ENCODE data around the gene ASXL1.
"Not testable (repeated sequence)": the region's sequence is repeated elsewhere in the genome, so short reads cannot be mapped to it uniquely, and the experiment has no call there.

ASXL1 gene

DNA sequence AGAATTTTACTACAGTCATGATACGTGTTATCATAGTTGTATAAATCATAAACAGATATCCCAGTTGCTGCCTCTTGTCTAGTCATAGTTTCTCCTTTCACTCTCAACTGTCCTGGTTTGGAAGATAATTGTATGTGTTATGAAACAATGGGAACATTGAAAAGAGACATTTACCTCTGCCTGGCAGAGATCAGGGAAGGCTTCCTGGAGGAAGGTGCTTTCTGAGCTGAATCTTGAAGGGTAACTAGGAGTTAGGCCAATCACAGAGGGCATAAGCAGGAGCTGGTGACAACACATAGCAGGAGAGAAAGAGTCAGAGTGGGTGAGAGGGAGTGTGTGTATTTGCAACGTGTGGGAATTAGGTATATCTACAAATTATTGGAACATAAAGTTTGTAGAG lies 5.4 kb downstream of the ASXL1 start:
- DNase-seq = no peak

- DNase-seq = no peak
These were observed 6.5 kb downstream of the ASXL1 start for GRCh38 chr20:32364554-32365208.

DNA sequence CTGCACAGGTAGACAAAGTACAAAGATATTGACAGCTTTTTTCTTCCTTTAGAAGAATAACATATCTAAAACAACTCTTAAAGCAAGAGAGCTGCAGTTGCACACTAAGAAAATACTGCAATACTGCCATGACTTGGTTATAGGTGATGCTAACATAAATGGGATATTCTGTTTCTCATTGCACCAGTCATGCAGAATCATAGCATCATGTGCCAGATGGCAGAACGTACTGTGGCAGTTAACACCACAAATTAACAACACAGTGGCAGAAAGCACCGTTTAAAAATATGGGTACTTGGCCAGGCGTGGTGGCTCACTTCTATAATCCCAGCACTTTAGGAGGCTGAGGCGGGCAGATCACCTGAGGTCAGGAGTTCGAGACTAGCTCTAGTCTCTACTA lies 7.4 kb downstream of the ASXL1 start:
- no peak for DNase-seq

DNA sequence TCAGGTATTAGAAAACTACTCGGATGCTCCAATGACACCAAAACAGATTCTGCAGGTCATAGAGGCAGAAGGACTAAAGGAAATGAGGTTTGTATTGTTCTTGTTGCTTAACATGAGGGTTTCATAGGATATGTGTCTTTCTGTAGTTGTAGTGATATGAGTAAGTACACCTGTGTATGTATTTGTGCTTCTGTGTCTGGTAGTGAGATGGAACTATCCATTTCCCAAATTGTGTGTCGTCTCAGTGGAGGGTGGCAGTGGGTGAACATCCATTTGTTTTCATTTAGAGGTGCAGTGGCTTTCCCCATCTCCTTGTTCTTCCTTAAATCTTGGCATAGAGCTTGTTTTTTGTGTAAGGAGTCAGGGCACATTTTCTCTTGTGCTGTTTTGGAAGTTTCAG lies 8.2 kb downstream of the ASXL1 start:
- DNase-seq = no peak

DNA sequence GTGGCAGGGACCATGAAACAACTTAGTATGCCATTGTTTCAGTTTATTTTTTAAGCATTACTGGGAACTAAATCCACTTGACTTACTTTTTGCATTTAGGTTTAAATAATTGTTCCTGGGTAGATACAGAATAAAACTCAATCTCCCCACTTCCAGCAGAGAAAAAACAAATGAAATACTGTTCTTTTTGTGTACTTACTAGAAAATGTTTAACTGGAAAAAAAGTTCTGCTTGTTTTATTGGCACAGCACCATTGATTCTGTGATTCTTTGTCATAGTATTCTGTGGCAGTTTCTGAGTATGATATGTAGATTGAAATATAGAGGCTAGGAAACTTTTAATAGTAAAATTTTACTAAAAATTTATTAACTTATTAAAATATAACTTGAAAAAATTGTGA lies 10.2 kb downstream of the ASXL1 start:
- DNase-seq = no peak

DNA sequence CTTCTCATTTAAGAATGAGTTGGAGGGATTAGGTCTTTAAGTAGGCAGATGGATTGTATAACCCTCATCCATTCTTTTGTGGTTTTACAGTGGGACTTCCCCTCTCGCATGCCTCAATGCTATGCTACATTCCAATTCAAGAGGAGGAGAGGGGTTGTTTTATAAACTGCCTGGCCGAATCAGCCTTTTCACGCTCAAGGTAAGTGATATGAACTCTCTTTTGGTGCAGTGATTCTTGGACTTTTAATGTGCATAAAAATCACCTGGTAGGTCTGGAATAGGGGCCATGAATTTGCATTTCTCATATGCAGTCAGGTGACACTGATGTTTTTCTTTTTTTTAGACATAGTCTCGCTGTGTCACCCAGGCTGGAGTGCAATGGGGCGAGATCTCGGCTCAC lies 10.8 kb downstream of the ASXL1 start:
- DNase-seq = no peak

GRCh38 chr20:32370897-32371296 lies 12.8 kb downstream of the ASXL1 start:
- no peak for DNase-seq

DNA sequence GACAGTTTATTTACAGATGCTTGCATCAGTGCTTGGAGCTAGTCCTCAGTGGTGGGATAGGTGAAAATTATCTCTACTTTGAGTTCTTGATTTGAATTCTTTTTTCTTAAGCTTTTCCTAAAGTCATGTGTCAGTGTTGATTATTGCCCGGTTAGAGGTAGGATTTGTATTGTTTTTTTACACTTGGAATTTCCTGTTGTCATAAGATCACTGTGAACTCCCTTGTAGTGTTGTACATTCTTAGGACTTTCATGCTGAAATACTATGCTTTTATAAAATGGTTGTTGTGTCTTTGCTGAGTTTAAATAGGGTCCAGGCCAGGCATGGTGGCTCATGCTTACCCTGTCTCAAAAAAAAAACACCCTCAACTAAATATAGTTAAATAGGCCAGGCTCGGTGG lies 20.3 kb downstream of the ASXL1 start:
- DNase-seq = no peak

- not testable (repeated sequence) for DNase-seq
These were observed 21.9 kb downstream of the ASXL1 start for GRCh38 chr20:32380037-32380436.

DNA sequence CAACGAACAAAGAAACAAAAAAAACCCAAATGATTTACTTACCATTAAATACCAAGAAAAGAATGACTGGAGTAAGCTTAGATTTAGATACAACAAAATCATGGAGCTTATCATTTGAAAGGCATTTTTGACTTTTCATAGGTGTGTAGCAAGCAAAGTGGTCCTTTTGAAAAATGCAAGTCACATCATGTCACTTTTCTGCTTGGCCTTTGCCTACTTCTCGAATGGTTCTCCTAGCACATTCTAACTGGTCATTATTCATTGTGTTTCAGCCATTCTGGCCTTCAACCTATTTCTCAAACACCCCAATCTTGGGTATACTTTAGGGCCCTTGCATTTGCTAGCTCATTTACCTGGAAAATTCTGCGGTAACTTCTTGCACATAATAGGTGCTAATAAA lies 22.6 kb downstream of the ASXL1 start:
- no peak for DNase-seq

- DNase-seq = no peak
These were observed 24.2 kb downstream of the ASXL1 start for GRCh38 chr20:32382102-32382950.

DNA sequence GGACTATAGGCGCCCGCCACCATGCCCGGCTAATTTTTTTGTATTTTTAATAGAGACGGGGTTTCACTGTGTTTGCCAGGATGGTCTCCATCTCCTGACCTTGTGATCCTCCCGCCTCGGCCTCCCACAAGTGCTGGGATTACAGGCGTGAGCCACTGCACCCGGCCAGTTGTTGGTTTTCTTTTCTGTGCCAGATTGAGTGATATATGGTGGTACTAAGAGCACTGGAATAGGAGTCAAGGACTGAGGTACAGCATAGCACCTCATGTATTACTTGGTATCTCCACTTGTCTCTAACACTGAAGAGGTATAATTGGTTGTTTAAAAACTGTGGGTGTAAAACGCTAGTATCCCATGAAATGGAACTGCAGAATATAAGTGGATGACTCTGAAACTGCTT lies 25.3 kb downstream of the ASXL1 start:
- DNase-seq = not testable (repeated sequence)

GRCh38 chr20:32385541-32385940 lies 27.4 kb downstream of the ASXL1 start:
- DNase-seq = no peak

DNA sequence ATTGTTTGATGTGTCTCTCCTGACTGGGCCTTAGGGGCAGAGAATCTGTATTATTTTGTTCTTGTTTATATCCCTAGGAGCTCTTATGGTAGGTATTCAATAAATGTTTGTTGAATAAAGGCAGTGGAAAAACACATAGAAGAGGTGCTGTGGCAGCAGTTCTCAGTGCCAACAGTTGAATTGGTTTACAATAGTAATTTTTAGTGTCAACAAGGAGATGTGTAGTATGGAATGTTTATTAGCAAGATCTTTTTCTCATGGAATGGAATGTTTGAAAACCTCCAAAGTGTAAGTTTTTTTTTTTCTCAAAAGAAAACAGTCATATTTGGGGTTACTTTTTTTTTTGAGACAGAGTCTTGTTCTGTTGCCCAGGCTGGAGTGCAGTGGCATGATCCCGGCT lies 28.0 kb downstream of the ASXL1 start:
- no peak for DNase-seq

DNA sequence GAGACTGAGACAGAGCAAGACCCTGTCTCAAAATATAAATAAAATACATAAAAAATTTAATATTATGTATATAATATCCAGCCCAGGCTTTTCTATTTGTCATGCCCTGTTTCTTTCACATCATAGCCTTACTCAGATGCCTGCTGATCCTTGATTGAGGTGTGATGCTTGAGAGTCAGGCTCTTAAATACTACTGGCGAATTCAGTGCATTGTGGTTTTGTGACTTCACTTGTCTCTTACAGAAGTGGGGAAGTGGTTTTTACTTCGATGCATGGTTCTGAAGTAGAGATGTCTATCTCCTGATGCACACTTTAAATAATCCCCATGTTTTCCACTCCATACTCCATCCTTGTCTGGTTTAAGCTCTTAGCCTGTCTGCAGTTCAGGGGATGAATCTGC lies 29.1 kb downstream of the ASXL1 start:
- DNase-seq = peak in 1 of 2 experiments; percentile 20

DNA sequence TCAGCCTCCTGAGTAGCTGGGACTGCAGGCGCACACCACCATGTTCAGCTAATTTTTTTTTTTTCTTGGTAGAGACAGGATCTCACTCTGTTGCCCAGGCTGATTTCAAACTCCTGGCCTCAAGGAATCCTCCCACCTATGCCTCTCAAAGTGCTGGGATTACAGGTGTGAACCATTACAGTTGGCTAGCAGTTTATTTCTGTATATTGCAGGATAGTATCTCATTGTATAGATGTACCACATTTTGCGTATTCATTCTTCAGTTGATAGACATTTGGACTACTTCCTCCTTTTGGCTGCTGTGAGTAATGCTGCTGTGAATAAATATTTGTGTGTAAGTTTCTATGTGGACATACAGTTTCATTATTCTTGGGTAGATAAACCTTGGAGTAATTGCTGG lies 32.9 kb downstream of the ASXL1 start:
- no peak for DNase-seq

GRCh38 chr20:32395066-32395465 lies 36.9 kb downstream of the ASXL1 start:
- DNase-seq = no peak

GRCh38 chr20:32396646-32397160 lies 38.6 kb downstream of the ASXL1 start:
- no peak for DNase-seq

GRCh38 chr20:32397567-32398084 lies 39.5 kb downstream of the ASXL1 start:
- DNase-seq = no peak

DNA sequence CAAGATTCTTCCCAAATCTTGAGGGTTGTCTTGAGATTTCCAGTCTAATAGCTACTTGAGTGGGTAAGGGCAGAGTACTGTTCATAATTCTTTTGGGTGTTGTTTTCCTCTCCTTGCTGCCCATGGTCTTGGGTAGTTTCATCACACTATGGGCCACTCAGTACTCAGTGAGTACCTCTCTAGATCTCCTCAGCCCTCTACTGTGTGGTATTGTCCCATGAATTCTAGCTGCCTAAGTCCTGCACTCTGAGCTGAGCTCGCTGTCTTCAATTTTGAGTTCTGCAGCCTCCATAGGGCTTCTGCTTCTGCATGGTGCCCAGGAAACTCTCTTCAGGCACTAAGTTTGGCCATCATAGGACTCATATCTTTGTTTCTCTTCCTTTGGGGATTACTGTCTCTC lies 42.3 kb downstream of the ASXL1 start:
- no peak for DNase-seq

- DNase-seq = no peak
These were observed 45.9 kb downstream of the ASXL1 start for GRCh38 chr20:32404017-32404416.

DNA sequence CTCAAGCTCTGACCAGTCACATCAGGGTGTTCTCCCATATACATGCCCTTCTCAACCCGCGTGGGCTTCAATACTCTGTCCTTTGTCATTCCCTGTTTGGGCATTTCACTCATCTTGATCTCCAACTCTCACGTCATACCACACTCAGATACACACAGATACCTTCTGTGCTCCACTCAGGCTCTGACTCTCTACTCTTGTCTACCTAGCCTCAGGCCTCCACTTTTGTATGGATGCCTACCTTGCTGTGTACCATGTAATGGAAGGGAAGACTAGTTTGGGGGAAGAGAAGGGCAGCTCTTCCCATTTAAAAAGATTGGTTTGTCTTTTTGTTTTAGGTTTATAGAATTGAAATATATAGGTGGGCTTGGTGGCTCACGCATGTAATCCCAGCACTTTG lies 48.6 kb downstream of the ASXL1 start:
- no peak for DNase-seq

DNA sequence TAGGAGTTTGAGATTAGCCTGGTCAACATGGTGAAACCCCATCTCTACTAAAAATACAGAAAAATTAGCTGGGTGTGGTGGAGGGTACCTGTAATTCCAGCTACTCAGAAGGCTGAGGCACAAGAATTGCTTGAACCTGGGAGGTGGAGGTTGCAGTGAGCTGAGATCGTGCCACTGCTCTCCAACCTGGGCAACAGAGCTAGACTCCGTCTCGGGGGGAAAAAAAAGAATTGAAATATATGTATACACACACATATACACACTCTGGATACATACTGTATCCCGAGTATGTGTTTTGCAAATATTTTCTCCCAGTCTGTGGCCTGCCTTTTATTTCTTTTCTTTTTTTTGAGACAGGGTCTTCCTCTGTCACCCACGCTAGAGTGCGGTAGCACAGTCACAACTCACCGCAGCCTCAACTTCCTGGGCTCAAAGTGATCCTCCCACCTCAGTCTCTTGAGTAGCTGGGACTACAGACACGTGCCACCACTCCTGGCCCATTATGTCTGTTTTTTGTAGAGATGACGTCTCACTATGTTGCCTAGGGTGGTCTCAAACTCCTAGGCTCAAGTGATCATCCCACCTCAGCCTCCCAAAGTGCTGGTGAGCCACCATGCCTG lies 49.1 kb downstream of the ASXL1 start:
- peak; percentile 33 to 79 for DNase-seq
